DMS114 treated with DMSO at 0.1 percent for 48 hours (cell line): ENCODE measurements around the gene NT5DC4.
"Not testable (repeated sequence)": the region's sequence is repeated elsewhere in the genome, so short reads cannot be mapped to it uniquely, and the experiment has no call there.

Source experiments
- DNase-seq: peaks from one replicate; lab custom pipeline; 2025; ENCODE audit not compliant: unreplicated experiment; lab: John Stamatoyannopoulos, UW

NT5DC4 gene

GRCh38 chr2:112699984-112700667, 20.7 kb upstream of the NT5DC4 start:
- no peak for DNase-seq

DNA sequence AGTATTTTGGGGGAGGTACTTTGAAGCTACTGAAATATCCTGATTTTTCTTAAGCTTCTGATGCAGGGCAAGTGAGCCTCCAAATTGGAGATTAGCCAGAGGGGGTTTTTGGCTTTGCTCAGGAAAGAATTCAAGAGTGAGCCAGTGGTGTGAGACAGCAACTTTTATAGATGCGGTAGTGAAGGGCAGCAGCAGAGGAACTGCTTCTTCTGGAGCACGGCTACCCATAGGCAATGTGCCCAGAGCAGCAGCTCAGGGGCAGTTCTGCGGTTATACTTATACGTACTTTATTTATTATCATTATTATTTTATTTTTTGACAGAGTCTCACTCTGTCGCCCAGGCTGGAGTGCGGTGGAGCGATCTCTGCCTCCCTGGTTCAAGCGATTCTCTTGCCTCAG, 19.8 kb upstream of the NT5DC4 start:
- DNase-seq, result no peak

DNA sequence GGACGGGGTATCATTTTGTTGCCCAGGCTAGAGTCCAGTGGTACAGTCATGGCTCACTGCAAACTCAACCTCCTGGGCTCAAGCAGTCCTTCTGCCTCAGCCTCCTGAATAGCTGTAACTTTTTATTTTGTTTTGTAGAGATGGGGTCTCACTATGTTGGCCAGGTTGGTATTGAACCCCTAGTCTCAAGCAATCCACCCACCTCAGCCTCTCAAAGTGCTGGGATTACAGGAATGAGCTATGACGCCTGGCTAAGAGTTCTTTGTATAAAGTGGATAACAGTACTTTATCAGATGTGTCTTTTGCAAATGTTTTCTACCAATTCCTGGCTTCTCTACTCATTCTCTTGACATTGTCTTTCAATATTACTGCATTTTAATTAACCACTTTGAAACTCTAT, 17.1 kb upstream of the NT5DC4 start:
- no peak for DNase-seq

DNA sequence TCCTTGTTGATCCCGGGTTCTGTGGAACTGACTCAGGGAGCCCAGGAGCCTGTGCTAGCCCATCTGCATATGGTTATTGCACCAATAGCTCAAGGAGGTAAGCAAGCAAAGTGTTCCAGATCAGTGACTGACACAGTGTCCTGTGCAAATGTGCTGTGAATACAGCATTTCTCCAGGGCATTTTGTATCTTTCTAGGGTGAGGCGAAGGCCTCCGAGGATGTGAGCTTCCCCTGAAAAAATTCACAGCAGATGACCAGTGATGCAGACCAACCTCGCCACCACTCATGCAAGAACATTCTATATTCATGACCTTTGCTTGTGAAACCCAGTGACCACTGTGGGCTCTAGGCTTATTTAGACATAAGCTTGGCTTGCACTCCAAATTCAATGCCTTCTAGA, 15.2 kb upstream of the NT5DC4 start:
- DNase-seq, result no peak

- DNase-seq, result no peak
Measured at GRCh38 chr2:112706170-112706664, 14.6 kb upstream of the NT5DC4 start.

DNA sequence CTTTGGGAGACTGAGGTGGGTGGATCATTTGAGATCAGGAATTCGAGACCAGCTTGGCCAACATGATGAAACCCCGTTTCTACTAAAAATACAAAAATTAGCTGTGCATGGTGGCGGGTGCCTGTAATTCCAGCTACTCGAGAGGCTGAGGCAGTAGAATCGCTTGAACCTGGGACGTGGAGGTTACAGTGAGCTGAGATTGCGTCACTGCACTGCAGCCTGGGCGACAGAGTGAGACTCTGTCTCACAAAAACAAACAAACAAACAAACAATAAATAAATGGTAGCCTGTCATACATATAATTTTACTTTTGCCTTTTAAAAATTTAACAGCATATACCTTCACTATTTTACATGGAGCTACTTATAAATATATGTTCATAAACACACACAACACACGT, 13.9 kb upstream of the NT5DC4 start:
- DNase-seq, result not testable (repeated sequence)

DNA sequence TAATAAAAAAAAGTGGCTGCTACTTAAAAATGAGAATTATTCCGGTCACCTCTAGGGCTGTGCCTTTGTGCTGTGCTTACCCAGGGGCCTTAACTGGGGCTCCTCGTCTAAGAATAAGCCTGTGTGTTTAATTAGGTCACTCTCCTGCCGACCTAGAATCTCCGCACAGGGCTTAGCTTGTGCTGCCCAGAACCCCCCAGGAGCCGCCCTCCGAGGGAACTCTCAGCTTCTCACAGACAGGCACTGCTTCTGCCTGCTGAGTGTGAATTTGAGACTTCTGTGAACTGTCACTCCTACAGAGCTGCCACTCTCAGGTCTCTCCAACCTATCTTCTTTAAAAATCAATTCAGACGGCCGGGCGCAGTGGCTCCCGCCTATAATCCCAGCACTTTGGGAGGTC, 11.9 kb upstream of the NT5DC4 start:
- DNase-seq, result no peak

GRCh38 chr2:112709703-112710102, 11.1 kb upstream of the NT5DC4 start:
- no peak for DNase-seq

DNA sequence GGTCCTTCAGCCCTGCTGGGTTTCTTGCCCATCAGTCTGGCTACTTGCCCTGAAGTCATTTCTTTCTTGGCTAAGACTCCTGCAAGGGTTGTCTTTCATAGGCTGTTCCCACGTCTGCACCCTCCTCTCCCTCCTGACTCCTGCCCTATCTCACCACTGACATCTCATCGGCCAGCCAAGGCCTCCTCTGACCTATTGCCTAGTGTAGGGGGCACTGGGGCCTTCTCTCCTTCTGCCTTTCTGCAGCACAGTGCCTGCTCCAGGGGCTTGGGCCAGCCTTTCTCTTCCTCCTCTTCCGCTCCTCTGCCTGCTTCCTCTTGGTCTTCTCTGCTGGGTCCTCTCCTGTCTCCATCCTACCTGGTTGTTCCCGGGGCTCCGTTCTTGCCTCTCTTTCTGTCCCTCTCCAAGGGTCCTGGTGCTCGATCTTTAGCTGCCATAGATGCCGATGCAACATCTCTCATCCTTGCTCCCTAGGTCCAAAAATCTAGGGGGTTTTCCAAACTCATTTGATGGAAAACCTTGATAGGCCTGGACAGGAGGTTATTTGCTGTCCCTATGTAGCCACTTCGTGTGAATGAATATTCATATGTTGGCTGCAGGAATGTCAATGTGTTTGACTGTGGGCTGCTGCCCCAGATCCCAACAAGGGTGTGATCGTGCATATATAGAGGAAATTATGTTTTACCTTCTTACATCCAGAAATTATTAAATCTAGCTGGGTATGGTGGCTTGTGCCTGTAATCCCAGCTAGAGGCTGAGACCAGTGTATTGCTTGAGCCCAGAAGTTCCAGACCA, 9.7 kb upstream of the NT5DC4 start:
- no peak for DNase-seq

DNA sequence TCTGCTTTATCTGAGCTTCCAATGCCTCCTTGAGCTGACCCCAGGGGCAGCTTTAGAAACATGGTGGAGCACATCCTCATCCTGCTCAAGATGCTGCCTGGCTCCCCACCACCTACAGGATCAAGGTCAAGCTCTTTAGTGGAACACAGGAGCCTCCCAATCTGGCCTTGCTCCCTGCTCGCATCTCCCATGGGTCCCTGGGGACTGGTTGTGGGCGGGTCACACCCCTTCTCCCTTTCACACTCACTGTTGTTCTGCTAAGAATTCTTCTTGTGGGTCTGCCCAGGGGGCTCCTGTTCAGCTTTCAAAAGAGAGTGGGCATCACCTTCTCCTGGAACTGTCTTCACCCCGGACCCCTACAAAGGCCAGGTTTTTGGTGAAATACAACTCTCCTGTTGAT, 8.4 kb upstream of the NT5DC4 start:
- no peak for DNase-seq

- DNase-seq, result no peak
Measured at GRCh38 chr2:112712903-112713584, 7.8 kb upstream of the NT5DC4 start.

DNA sequence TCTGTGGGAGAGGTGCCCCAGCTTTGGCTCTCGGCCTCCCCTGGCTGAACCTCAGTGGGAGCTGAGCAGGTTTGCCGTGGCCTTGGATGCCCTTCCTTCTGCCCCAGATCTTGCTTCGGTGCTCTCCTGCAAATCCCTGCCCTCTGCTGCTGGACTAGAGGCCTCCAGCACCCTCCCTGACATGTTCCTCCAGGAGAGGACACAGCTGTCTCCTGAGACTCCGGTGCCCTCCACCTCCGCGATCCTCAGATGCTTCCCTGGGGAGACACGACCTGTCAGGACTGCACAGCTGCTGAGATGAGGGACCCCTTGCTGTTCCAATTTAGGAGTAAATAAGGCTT, 7.3 kb upstream of the NT5DC4 start:
- no peak for DNase-seq

DNA sequence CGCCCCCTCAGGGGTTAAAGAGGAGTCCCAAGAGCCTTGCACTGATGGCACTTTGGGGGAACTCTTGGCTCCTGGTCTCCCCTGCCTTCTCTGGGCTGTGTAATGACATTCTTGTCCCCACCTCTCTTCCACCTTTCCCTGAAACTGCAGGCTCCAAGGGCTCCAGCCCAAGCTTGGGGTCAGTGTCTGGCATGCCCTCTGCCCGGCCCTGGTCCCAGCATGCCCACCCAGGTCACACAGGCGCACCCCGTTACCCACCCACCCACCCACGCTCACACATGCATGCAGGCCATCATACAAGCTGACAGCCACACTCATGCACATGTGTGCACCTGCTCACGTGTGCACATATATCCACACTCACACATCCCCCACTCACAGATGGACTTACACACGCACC, 6.9 kb upstream of the NT5DC4 start:
- DNase-seq, result no peak

GRCh38 chr2:112714331-112714730, 6.5 kb upstream of the NT5DC4 start:
- DNase-seq, result no peak

DNA sequence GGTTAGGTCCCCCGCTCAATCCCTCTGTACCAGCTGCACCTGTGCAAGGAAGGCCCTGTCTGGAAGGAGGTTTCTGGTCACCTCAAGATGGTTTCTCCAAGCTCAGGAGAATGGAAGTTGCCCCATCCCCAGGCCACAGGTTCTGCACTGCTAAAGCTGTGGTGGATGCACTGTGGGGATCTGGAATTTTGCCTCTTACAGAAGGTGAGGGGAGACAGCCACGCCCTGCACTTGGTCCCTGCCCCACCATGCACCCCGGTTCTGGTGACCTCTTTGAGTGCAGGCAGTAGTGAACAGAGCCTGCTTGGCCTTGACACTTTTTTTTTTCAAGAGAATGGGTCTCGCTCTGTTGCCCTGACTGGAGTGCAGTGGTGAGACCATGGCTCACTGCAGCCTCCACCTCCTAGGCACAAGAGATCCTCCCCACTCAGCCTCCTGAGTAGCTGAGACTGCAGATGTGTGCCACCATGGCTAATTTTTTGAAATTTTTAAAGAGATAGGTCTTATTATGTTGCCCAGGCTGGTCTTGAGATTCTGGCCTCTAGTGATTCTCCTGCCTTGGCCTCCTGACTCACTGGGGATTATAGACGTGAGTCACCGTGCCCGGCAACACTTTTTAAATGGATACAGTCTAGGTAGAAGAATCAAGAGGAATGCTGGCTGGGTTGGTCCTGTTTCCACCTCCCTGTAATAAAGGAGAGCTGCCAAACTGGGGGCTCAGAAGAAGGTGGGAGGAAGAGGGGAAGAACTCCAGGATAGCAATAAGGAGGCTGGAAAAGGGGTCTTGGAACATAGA, 5.8 kb upstream of the NT5DC4 start:
- no peak for DNase-seq

DNA sequence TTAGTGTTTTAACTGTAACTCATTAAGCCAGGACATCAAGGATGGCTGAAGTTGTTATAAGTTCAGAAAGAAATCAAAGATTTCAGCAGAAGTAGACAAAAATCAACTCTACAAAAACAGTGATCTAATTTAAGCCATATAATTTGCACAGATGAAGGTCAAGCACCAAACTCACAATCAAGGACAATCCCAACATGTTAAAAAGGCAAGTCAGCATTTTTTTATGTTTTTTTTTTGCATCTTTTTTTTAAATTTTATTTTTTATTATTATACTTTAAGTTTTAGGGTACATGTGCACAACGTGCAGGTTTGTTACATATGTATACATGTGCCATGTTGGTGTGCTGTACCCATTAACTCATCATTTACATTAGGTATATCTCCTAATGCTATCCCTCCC, 4.7 kb upstream of the NT5DC4 start:
- not testable (repeated sequence) for DNase-seq

GRCh38 chr2:112716826-112717352, 3.9 kb upstream of the NT5DC4 start:
- not testable (repeated sequence) for DNase-seq

GRCh38 chr2:112718863-112719370, 1.9 kb upstream of the NT5DC4 start:
- DNase-seq, result no peak

DNA sequence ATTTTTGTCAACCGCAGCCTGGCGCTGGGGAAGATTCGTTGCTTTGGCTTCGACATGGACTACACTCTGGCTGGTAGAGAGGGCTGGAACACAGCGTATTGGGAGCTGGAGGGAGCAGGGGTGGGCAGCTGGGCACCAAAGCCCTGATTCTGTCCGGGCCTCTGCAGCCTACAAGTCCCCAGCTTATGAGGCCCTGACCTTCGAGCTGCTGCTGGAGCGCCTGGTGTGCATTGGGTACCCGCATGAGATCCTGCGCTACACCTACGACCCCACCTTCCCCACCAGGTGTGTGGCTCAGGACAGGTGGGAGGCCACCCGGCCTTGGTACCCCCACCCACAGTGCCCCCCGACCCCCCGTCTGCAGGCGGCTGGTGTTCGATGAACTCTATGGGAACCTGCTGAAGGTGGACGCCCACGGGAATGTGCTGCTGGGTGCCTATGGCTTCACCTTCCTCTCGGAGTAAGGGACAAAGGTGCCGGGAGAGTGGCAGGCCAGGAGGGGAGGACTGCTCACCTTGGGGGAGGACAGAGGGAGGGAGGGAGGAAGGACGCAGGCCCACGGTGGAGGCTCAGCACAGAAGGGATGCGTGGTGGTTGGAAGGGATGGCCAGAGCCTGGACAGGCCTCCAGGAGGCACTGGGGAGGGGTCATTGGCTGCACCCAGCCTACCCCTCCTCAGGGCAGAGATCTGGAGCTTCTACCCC, 1.2 kb downstream of the NT5DC4 start:
- no peak for DNase-seq
